HG02938 (cell line): ENCODE data around the gene WNT2B.
A peak's percentile ranks its signal among the peaks of the same experiment; 100 is the strongest.
"Not testable (repeated sequence)": the region's sequence is repeated elsewhere in the genome, so short reads cannot be mapped to it uniquely, and the experiment has no call there.

Experiments
- ATAC-seq: cut with Tn5 transposase; IDR thresholded peaks from one replicate; pipeline ENCODE4 v1.9.1; 2021; ENCODE audit warnings: mild to moderate bottlenecking, moderate library complexity; ENCODE audit not compliant: unreplicated experiment

WNT2B gene

GRCh38 chr1:112508278-112509004 lies at the start of gene WNT2B:
TSS of gene WNT2B (plus strand) at chr1:112508965. CDS start at chr1:112509263, 298 bp downstream.
- ATAC-seq: peak; percentile 38

- ATAC-seq: no peak
These were observed 48.1 kb upstream of the WNT2B start for GRCh38 chr1:112460615-112461014.

- no peak for ATAC-seq
These were observed 47.4 kb upstream of the WNT2B start for GRCh38 chr1:112461200-112461871.

- no peak for ATAC-seq
These were observed 45.8 kb upstream of the WNT2B start for GRCh38 chr1:112462953-112463279.

DNA sequence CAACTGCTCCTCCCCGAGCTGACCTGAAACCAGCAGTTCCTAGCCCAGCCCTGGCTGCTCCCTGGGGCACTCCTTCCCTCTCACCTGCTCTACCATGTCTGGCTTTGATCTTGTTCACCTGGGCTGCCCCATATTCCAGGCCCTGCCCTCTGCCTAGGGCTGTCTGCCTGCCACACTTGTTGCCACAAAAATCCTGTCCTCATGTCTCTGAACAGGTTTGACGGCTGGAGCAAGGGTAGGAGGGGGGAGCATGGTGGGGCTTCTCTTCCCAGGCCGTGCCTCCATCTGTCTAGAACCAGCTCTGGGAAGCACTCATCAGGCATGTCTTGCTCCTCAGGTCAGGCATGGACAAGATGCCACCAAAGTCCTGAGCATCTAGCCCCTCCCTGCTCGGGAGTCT lies 44.3 kb upstream of the WNT2B start:
- no peak for ATAC-seq

- ATAC-seq: no peak
These were observed 43.6 kb upstream of the WNT2B start for GRCh38 chr1:112465122-112465521.

DNA sequence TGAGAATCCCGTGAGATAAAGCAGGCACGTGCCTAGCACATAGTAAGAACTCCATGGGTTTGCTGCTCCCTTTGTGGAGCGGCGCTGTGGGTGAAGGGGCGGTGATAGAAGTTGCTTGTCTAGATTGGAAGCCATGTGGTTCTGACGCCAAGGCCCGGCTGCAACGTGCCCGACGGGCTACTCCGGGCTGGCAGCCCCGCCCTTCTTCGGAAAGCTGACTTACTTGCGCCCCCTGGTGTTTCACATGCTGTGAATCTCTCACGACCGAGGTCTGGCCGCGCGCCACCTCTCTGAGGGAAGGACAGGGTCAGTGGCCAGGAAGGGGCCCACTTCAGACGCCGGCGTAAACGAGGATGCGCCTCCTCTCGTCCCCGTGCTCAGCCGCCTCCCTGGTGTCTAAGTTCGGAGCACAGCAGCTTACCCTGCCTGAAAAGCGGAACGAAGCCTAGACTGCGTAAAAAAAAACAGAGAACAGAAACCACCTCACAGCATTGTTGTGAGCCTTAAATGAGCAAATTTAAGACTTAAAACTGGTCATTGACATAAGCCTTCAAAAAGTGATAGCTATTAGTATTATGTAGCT lies 42.6 kb upstream of the WNT2B start:
- ATAC-seq: peak; percentile 89

DNA sequence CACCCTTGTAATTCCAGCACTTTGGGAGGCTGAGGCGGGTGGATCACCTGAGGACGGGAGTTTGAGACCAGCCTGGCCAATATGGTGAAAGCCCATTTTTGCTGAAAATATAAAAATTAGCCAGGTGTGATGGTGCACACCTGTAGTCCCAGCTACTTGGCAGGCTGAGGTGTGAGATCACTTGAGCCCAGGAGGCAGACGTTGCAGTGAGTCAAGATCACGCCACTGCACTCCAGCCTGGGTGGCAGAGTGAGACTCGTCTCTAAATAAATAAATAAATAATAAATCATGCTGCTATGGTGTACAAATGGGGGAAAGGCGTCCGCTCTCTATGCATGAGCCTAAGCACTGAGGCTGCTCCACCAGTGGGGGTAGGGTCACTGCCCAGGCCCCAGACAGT lies 38.4 kb upstream of the WNT2B start:
- not testable (repeated sequence) for ATAC-seq

GRCh38 chr1:112470966-112471365 lies 37.8 kb upstream of the WNT2B start:
- no peak for ATAC-seq

DNA sequence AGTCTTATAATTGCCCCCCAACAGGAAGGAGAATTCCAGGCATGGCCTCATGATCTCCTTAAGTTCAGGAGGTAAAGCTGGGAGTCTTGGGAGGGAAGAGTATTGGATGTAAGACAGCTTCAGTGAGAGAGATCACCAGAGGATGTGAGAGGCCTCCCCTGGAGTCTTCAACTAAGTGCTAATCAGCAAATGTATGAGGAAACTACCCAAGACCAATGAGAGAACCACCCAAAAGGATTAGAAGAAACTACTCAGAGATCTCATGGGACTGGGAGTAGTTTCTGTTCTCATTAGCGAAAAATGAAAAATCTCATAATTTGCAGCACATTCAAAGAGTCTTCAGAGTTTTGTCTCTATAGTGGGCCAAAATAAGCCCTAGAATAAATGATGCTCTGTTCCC lies 36.6 kb upstream of the WNT2B start:
- no peak for ATAC-seq

GRCh38 chr1:112477550-112477949 lies 31.2 kb upstream of the WNT2B start:
- ATAC-seq: no peak

DNA sequence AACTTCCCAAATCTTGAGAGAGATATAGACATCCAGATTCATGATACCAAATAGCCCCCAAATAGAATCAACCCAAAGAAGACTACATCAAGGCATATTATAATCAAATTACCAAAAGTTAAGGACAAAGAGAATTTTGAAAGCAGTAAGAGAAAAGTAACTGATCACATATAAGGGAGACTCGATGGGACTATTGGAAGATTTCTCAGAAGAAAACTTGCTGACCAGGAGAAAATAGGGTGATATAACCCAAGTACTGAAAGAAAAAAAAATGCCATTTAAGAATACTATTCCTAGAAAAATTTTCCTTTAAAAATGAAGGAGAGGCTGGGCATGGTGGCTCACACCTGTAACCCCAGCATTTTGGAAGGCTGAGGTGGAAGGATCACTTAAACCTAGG lies 30.5 kb upstream of the WNT2B start:
- ATAC-seq: no peak

GRCh38 chr1:112486063-112486462 lies 22.7 kb upstream of the WNT2B start:
- ATAC-seq: not testable (repeated sequence)

DNA sequence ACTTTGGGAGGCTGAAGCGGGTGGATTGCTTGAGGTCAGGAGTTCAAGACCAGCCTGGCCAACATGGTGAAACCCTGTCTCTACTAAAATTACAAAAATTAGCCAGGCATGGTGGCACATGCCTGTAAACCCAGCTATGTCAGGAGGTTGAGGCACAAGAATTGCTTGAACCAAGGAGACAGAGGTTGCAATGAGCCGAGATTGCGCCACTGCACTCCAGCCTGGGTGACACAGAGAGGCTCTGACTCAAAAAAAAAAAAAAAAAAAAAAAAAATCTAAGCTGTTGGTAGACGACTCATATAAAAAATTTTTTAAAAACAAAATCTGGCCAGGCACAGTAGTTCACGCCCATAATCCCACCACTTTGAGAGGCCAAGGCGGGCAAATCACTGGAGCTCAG lies 21.1 kb upstream of the WNT2B start:
- ATAC-seq: not testable (repeated sequence)

DNA sequence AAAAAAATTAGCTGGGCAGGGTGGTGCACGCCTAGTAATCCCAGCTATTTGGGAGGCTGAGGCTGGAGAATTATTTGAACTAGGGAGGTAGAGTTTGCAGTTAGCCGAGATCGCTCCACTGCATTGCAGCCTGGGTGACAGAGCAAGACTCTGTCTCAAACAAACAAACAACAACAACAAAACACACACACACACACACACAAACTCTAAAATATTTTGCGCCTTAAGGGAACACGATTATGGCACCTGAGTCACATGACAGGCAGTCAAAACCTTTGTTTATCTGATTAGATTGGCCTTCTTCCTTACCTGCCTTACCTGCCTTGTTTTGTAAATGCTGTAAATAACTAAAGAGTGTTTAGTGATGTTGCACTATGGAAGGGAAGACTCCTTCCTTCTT lies 20.6 kb upstream of the WNT2B start:
- ATAC-seq: no peak

GRCh38 chr1:112492076-112492475 lies 16.7 kb upstream of the WNT2B start:
- ATAC-seq: no peak

- no peak for ATAC-seq
These were observed 15.4 kb upstream of the WNT2B start for GRCh38 chr1:112493351-112493750.

DNA sequence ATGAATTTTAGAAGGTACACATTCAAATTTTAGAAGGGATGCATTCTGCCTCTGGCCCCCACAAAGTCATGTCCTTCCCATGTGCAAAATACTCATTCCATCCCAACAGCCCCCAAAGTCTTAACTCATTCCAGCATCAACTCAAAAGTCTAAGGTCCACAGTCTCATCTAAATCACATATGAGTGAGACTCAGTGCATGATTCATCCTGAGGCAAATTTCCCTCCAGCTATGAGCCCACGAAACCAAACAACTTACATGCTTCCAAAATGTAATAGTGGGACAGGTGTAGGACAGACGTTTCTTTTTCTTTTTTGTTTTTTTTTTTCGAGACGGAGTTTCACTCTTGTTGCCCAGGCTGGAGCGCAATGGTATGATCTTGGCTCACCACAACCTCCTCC lies 12.5 kb upstream of the WNT2B start:
- ATAC-seq: no peak

DNA sequence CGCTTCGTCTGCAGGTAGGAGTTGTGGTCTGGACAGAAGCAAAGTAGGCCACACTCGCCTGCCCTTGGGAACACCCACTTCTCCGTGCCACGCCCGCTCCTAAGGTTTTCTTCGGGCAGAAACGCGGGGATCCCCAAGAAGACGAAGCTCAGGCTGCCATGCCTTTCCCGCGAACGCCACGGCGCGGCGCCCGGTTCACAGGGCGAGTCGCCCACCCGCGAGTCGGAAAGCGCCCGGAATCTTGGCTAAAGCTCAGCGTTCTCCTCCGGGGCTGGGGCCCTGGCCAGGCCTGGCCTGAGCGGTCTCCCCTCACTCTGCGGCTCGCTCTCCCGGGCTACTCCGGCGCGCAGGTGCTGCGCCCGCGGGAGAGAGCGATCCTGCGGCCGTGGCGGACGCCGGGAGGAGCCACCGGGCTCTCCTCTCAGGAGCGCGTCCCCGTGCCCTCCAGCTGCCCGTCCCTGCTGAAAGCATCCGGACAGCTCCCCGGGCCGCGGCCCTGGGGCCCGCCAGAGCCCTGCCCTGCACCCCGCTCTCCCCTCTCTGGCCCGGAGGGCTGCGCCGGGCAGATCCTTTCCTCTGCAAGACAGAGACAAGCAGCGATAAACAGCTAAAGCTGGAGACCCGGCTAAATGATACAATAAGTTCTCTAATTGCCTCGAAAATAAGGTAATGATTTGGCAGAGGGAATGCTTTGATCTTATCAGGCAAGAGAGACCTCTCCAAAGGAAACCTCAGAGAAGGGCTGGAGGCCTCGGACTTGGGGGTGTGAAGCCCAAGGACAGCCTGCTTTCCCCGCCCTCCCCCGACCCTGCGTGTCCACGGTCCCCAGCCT lies 6.7 kb upstream of the WNT2B start:
- ATAC-seq: no peak

DNA sequence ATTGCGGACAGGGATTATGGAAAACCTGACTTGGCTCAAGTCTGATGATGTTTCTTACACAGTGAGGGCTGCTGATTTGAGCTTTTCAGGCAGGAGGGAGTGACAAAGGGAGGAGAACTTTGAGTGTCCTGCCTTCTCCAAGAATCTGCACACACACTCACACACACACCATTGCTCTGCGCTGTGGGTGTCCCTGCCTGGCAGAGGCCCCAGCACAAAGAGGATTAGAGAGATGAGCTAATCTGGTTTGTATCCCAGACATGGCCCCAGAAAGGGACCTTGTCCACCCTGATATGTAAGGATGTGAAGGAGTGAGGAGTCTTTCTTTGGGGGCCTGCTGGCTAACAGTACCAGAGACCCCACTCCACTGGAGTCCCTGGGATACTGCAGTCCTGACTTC lies 5.9 kb upstream of the WNT2B start:
- ATAC-seq: no peak

GRCh38 chr1:112504001-112504660 lies 4.6 kb upstream of the WNT2B start:
- no peak for ATAC-seq
